ENCODE measurements around the gene PDE4A.
"Not testable (repeated sequence)": the region's sequence is repeated elsewhere in the genome, so short reads cannot be mapped to it uniquely, and the experiment has no call there.

Gene PDE4A

GRCh38 chr19:10462042-10462441 is 41.7 kb downstream of the PDE4A start:
- not testable (repeated sequence) for DNase-seq (ENCODE audit: low read depth)

GRCh38 chr19:10462557-10462956 is 42.2 kb downstream of the PDE4A start:
- no peak for DNase-seq (ENCODE audit: low read depth)

GRCh38 chr19:10464456-10464855 is 44.1 kb downstream of the PDE4A start:
- no peak for DNase-seq (ENCODE audit: low read depth)

GRCh38 chr19:10467104-10467706 is 46.9 kb downstream of the PDE4A start:
- DNase-seq (ENCODE audit: low read depth), result no peak

GRCh38 chr19:10468133-10468532 is 47.8 kb downstream of the PDE4A start:
- no peak for DNase-seq (ENCODE audit: low read depth)

GRCh38 chr19:10471909-10472308 is 51.6 kb downstream of the PDE4A start:
- DNase-seq (ENCODE audit: low read depth), result no peak

GRCh38 chr19:10473192-10473591 is 52.9 kb downstream of the PDE4A start:
- no peak for DNase-seq (ENCODE audit: low read depth)

GRCh38 chr19:10474962-10475451 is 54.7 kb downstream of the PDE4A start:
- no peak for DNase-seq (ENCODE audit: low read depth)

- DNase-seq (ENCODE audit: low read depth), result peak; percentile 12
Observed at GRCh38 chr19:10478476-10478875, 58.1 kb downstream of the PDE4A start.

GRCh38 chr19:10478903-10479384 is 58.6 kb downstream of the PDE4A start:
- peak; percentile 87 for DNase-seq (ENCODE audit: low read depth)

- DNase-seq (ENCODE audit: low read depth), result no peak
Observed at GRCh38 chr19:10486551-10486950, 66.2 kb downstream of the PDE4A start.

- no peak for DNase-seq (ENCODE audit: low read depth)
Observed at GRCh38 chr19:10491472-10492047, 71.2 kb downstream of the PDE4A start.

- DNase-seq (ENCODE audit: low read depth), result no peak
Observed at GRCh38 chr19:10497371-10497770, 77.0 kb downstream of the PDE4A start.

GRCh38 chr19:10499550-10500246 is 79.4 kb downstream of the PDE4A start:
- no peak for DNase-seq (ENCODE audit: low read depth)

- no peak for DNase-seq (ENCODE audit: low read depth)
Observed at GRCh38 chr19:10500247-10500592, 79.9 kb downstream of the PDE4A start.

- DNase-seq (ENCODE audit: low read depth), result no peak
Observed at GRCh38 chr19:10501971-10502523, 81.7 kb downstream of the PDE4A start.

- peak; percentile 77 for DNase-seq (ENCODE audit: low read depth)
Observed at GRCh38 chr19:10502524-10503001, 82.2 kb downstream of the PDE4A start.

GRCh38 chr19:10503002-10503789 is 82.9 kb downstream of the PDE4A start, which contains the start of gene KEAP1:
Gene KEAP1, minus strand, starts transcription at chr19:10503356. Its CDS starts 3,323 bp downstream, at chr19:10500033.
- no peak for DNase-seq (ENCODE audit: low read depth)

GRCh38 chr19:10505583-10506229 is 85.4 kb downstream of the PDE4A start:
- DNase-seq (ENCODE audit: low read depth), result no peak

- no peak for DNase-seq (ENCODE audit: low read depth)
Observed at GRCh38 chr19:10508036-10508435, 87.7 kb downstream of the PDE4A start.

- no peak for DNase-seq (ENCODE audit: low read depth)
Observed at GRCh38 chr19:10508707-10509106, 88.4 kb downstream of the PDE4A start.

All from stromal cell of bone marrow (primary cell).